Transverse colon (tissue), 4 donors: ENCODE data around the gene CD1B. TPM values are rescaled to one million over a fixed set of nuclear protein-coding genes. Genes with fewer than 3 reads are reported as not detected.
"Not testable (repeated sequence)": the region's sequence is repeated elsewhere in the genome, so short reads cannot be mapped to it uniquely, and the experiment has no call there.

Source experiments
- DNase-seq: peaks from one replicate; pipeline ENCODE4 v3.0.0-alpha.2; 2019
- H3K27ac ChIP-seq, 4 donors: fragments of 200-600 bp; sonication (generic); 2 replicates each; pipeline ENCODE4 v1.5.1; 2016 to 2018; ENCODE audit warnings: inconsistent platforms in 4 of 4
- H3K27me3 ChIP-seq: fragments of 200-600 bp; sonication (generic); 2 replicates; pipeline ENCODE4 v1.5.1; 2017; ENCODE audit warnings: inconsistent platforms
- H3K36me3 ChIP-seq, 4 donors: fragments of 200-600 bp; sonication (generic); 2 replicates each; pipeline ENCODE4 v1.5.1; 2017 to 2019; ENCODE audit warnings: inconsistent platforms in 4 of 4
- H3K4me1 ChIP-seq, 4 donors: fragments of 200-600 bp; sonication (generic); 2 replicates each; pipeline ENCODE4 v1.5.1; 2017 to 2020; ENCODE audit warnings: inconsistent platforms in 4 of 4
- H3K4me3 ChIP-seq, 4 donors: fragments of 200-600 bp; sonication (generic); 1 replicate in 1 of 4; 2 replicates in 3 of 4; pipeline versions ENCODE4 v1.5.1 to v1.6.1; 2017 to 2019; ENCODE audit warnings: inconsistent platforms in 4 of 4
- H3K9me3 ChIP-seq, 2 donors: fragments of 200-600 bp; sonication (generic); 2 replicates each; pipeline ENCODE4 v1.5.1; 2017 to 2019; ENCODE audit warnings: inconsistent platforms in 2 of 2
- CTCF ChIP-seq, 5 experiments: fragments of 200-600 bp in 3 of 5; fragments of 450-650 bp in 2 of 5; sonication (generic) in 3 of 5; IDR thresholded peaks; 1 replicate in 2 of 5; 2 replicates in 3 of 5; pipeline ENCODE4 v1.5.1; 2016 to 2017; ENCODE audit warnings: antibody characterized with exemption in 5 of 5, inconsistent platforms in 3 of 5, mild to moderate bottlenecking in 2 of 5, moderate library complexity in 1 of 5
- EP300 ChIP-seq: sonication (generic); formaldehyde crosslinking; IDR thresholded peaks from one replicate; pipeline ENCODE4 v1.6.1; 2017; ENCODE audit warnings: antibody characterized with exemption, low read depth
- POLR2A ChIP-seq: fragments of 450-650 bp; IDR thresholded peaks from one replicate; pipeline ENCODE4 v1.6.1; 2016; ENCODE audit warnings: antibody characterized with exemption, mild to moderate bottlenecking, moderate library complexity
- POLR2AphosphoS5 ChIP-seq, 3 donors: sonication (generic); formaldehyde crosslinking; IDR thresholded peaks; one replicate each; pipeline ENCODE4 v1.6.1; 2016; ENCODE audit warnings: antibody characterized with exemption in 3 of 3
- WGBS, 2 donors: methylation state at CpG; one replicate each; pipeline ENCODE4 v1.1.5; 2018; ENCODE audit warnings: low coverage in 1 of 2; 5-methylcytosine and 5-hydroxymethylcytosine counted together
- in situ Hi-C, 4 donors: fragments of 200-750 bp; cut with MboI; loops; one replicate each; pipeline versions ENCODE4 v1.15.0 to v1.15.1; 2017; ENCODE audit warnings: low sequenced_read_pairs in 3 of 4, low pct_ligation_motif_present in 1 of 4, low pct_unique_long_range_greater_than_20kb in 1 of 4
- intact Hi-C: fragments of 100-400 bp; cut with DNase I; formaldehyde crosslinking; loops from one replicate; pipeline ENCODE4 v1.15.1; 2023; ENCODE audit warnings: low total_unique reads
- total RNA-seq, 4 donors: library from RNA; depleted of rRNA; stranded (reverse); fragments of >200 nt; gene quantifications; one replicate each; pipeline ENCODE4 v1.1.0, GENCODE V29; 2016

Gene CD1B
- total RNA-seq, 4 donors from 2014 or later = not detected

- Histone ChIP-seq H3K9me3 (no peaks in the 10 kb centered on the region), H3K4me3 (no peak overlapping the region), H3K27me3 (no peaks in the 10 kb centered on the region), H3K27ac (no peak overlapping the region), H3K4me1 (no peaks in the 10 kb centered on the region), H3K36me3 (no peaks in the 10 kb centered on the region)
- 62 to 69% methylated on average over 3 of the region's 3 CpGs for WGBS, 2 donors
- TF ChIP-seq CTCF (IDR thresholded peaks at IDR 0.05) (no peak), POLR2A (no peak), POLR2AphosphoS5 (IDR thresholded peaks at IDR 0.05) (no peak), EP300 (no peak)
- no peak for DNase-seq
- intact Hi-C loops (no loop called here), in situ Hi-C loops (no loop called here)
Measured at GRCh38 chr1:158356616-158357015, 25.3 kb upstream of the CD1B start.

DNA sequence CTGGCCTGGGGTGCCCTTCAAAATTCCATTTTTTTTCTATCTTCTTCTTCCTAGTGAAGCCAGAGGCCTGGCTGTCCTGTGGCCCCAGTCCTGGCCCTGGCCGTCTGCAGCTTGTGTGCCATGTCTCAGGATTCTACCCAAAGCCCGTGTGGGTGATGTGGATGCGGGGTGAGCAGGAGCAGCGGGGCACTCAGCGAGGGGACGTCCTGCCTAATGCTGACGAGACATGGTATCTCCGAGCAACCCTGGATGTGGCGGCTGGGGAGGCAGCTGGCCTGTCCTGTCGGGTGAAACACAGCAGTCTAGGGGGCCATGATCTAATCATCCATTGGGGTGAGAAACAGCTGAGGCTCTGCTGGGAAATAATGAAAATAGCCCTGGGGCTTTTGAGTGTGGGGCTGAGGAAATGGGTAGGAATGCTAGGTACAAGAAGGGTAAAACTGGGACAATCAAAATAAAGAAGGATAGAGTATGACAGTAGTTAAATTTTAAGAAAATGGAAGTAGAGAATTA, 24.5 kb upstream of the CD1B start:
- no peaks in the 10 kb centered on the region for H3K36me3 ChIP-seq
- no peak overlapping the region for H3K4me3 ChIP-seq
- DNase-seq = no peak
- WGBS, 2 donors = 83% methylated on average over 10 of the region's 10 CpGs; no CpG with 5 or more reads in 1 of the 2 donors
- in situ Hi-C loops = no loop called here
- H3K27me3 ChIP-seq = no peaks in the 10 kb centered on the region
- intact Hi-C loops = no loop called here
- H3K9me3 ChIP-seq = no peaks in the 10 kb centered on the region
- TF ChIP-seq CTCF (IDR thresholded peaks at IDR 0.05) (no peak), POLR2AphosphoS5 (IDR thresholded peaks at IDR 0.05) (no peak), EP300 (no peak), POLR2A (no peak)
- H3K4me1 ChIP-seq = no peaks in the 10 kb centered on the region
- no peak overlapping the region for H3K27ac ChIP-seq

DNA sequence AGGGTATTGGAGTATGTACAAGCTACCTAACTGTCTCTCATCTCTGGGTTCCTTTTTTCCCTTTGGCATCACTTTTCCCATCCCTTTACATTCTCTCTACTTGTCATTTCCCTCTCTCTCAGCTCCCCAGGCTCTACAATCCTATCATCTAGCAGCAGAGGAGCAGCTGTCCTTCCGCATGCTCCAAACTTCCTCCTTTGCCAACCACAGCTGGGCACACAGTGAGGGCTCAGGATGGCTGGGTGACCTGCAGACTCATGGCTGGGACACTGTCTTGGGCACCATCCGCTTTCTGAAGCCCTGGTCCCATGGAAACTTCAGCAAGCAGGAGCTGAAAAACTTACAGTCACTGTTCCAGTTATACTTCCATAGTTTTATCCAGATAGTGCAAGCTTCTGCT, 22.9 kb upstream of the CD1B start:
- no peak for TF ChIP-seq POLR2AphosphoS5 (IDR thresholded peaks at IDR 0.05)
- H3K27me3 ChIP-seq = no peaks in the 10 kb centered on the region
- no peak overlapping the region for H3K27ac ChIP-seq
- intact Hi-C loops (no loop called here), in situ Hi-C loops (no loop called here)
- no peaks in the 10 kb centered on the region for H3K9me3 ChIP-seq
- H3K4me1 ChIP-seq = no peaks in the 10 kb centered on the region
- 80% methylated on average over 2 of the region's 2 CpGs; no CpG with 5 or more reads in 1 of the 2 donors for WGBS, 2 donors
- no peaks in the 10 kb centered on the region for H3K36me3 ChIP-seq
- H3K4me3 ChIP-seq = no peak overlapping the region
- no peak for DNase-seq

GRCh38 chr1:158353303-158354075, 22.2 kb upstream of the CD1B start, which contains the start of gene CD1E:
Gene CD1E (plus strand): TSS chr1:158353894. CDS start chr1:158353989, 95 bp downstream.
- in situ Hi-C loops = no loop called here
- TF ChIP-seq POLR2A (no peak), POLR2AphosphoS5 (IDR thresholded peaks at IDR 0.05) (no peak), EP300 (no peak), CTCF (IDR thresholded peaks at IDR 0.05) (no peak)

GRCh38 chr1:158348946-158349345, 17.6 kb upstream of the CD1B start:
- 96% methylated on average over 21 of the region's 24 CpGs; no CpG with 5 or more reads in 1 of the 2 donors for WGBS, 2 donors
- H3K9me3 ChIP-seq, H3K27me3 ChIP-seq, H3K36me3 ChIP-seq, H3K4me3 ChIP-seq, intact Hi-C loops, H3K27ac ChIP-seq, in situ Hi-C loops, DNase-seq, H3K4me1 ChIP-seq: not testable (repeated sequence)

More at GRCh38 chr1:158353303-158354075, 22.2 kb upstream of the CD1B start, which contains the start of gene CD1E:
- intact Hi-C loops = no loop called here
- no peak within 1 kb of the TSS for H3K4me3 ChIP-seq
- 14 to 45% methylated on average over 4 to 6 of the region's 6 CpGs for WGBS, 2 donors
- no peaks in the 10 kb centered on the region for H3K4me1 ChIP-seq
- H3K27me3 ChIP-seq = no peaks in the 10 kb centered on the region
- H3K9me3 ChIP-seq = no peaks in the 10 kb centered on the region
- DNase-seq = no peak
- H3K36me3 ChIP-seq = no peaks in the 10 kb centered on the region
- H3K27ac ChIP-seq = no peak within 1 kb of the TSS

GRCh38 chr1:158336413-158336812, 5.1 kb upstream of the CD1B start:
- 49% methylated on average over 7 of the region's 7 CpGs; no CpG with 5 or more reads in 1 of the 2 donors for WGBS, 2 donors
- H3K36me3 ChIP-seq, intact Hi-C loops, H3K9me3 ChIP-seq, H3K4me3 ChIP-seq, H3K27ac ChIP-seq, DNase-seq, in situ Hi-C loops, H3K27me3 ChIP-seq, H3K4me1 ChIP-seq: not testable (repeated sequence)
